GM21381 (cell line): ENCODE measurements around the gene SOCS2.

Source experiments
- ATAC-seq: cut with Tn5 transposase; IDR thresholded peaks from one replicate; pipeline ENCODE4 v1.9.1; 2021; ENCODE audit warnings: mild to moderate bottlenecking, moderate library complexity; ENCODE audit not compliant: unreplicated experiment

SOCS2 gene

DNA sequence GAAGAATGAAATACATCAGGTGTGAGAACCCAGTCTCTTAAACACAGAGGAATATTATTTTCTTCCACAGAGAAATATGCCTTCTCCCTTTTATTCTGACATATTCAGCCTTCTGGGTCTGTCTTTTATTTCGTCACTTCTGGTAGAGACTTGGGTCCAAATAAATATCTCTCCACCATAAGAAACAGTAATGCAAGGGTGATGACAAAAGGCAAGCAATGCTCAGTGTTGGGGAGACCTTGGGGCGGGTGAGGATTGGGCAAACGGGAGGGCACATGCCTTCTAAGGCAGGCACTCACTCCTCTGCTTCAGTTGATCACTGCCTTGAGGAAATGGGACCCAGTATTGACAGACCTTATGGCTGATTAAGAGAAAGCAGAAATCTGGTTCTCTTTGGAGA is 6.7 kb upstream of the SOCS2 start:
- no peak for ATAC-seq

DNA sequence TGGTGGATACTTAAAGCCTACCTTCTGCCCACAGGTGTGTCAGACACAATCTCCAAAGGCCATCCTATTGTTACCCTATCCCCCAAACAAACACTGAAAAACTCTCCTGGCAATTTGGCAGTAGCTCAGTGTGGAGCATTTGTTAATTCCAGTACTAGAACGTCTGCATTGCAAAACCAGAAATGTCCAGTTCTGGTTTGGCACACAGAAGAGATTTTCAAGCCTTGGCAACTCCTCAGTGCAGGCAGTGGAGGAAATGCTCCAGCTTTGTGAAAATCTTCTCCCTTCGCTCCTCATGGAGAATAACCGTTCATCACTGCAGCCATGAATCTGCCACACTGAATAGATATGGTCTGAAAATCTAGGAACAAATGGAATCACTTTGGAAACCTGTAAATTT is 5.3 kb upstream of the SOCS2 start:
- ATAC-seq = no peak

DNA sequence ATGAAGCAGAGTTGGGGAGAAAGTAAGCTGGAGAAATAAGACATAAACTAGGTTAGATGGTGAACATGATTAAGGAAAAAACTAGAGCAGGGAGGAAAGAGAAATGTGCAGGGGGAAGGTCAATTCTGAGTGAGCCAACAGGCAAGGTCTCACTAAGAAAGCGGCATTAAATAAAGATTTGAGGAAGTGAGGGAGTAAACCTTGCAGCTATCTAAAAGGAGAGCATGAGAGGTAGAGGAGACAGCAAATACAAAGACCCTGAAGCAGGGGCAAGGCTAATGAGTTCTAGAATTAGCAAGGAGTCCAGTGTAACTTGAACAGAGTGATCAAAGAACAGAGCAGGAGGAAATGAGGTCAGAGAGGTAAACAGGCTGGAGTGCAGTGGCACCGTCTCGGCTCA is 4.4 kb upstream of the SOCS2 start:
- no peak for ATAC-seq

DNA sequence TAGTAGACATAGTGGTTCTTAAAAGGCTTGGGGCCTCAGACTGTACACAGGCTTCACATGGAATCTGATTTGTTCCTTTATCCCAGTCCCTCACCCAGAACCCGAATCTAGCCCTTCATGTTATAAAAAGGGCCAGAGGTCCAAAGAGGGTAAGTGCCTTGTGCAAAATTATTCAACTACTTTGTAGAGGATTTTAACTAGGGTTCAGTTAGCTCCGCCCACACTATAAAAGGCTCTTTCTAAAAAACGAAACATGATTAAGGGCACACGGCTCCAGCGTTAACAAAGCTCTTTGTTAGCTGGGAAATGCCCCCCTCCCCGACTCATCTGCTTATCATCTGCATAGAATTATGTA is 3.2 kb upstream of the SOCS2 start:
- ATAC-seq = no peak

DNA sequence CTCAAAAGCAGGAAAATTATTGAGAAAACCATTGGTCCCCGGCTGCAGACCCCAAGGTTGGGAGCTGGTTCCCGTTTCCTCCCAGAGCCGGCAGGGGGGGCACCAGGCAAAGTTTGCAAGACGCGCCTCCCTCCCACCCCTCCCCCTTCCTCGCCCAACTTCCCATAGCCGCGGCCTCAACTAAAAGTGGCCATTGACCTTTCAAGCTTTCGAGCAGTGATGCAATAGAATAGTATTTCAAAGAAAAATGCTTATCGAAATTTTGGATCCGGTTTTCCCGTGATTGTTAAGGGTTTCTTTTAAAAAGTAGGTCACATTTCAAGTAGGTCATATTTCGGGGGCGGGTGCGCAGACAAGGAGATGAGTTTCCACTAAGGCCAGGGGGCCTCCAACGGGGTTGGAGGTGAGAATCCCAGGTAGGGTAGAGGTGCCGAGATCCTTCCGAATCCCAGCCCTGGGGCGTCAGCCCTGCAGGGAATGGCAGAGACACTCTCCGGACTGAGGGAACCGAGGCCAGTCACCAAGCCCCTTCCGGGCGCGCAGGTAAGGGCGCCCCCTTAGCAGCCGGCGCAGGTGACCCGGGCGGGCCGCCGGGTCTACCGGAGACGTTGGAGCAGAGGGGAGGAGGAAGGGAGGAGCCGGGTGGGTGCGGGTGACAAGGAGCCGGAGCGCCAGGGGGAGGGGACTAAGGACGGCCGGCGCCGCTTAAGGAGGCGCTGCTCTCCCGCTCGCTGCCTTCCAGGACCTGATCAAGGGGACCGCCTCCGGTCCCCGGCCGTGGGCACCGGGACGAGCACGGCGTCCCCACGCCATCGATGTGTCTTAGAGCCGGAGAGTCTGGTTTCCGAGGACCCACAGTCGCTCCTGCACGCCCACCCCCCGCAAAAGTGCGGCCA is 2.6 kb upstream of the SOCS2 start:
- ATAC-seq = peak; percentile 42

DNA sequence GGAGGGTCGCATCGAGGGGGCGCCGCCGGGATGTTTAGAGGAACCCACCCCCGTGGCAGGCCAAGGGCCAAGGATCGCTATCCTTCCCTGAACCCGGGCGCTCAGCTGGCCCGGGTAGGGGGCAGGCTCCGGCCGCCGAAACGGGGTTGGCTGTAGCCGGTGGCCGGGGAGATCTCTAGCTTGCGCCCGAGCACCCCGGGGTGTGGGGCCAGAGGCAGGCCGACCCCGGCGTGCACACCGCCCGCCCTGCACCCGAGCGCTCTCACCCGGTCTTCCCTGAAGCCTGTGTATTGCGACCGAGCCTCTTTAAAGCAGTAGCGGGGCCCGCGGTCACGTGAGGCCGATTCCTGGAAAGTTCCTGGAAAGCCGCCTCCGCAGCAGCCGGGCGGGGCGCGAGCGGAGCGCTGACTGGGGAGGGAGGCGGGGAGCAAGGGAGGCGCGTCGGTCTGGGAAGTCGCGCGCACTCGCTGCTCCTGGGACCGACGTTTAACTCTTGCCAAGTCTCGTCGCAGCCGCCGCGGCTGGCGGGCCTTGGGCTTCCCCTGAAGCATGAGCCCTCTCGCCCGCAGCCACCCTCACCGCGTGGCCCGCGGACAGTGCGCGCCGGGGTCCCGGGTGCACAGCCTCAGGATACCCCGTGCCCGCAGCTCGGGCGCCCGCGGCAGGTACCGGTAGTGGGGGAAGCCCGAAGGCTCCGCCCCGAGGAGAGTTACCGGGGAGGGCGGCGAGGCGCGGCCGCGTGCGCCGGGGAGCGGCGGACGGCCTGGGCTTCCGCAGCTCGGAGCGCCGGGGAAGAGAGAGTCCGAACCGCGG is 1.7 kb upstream of the SOCS2 start:
- peak; percentile 43 for ATAC-seq

DNA sequence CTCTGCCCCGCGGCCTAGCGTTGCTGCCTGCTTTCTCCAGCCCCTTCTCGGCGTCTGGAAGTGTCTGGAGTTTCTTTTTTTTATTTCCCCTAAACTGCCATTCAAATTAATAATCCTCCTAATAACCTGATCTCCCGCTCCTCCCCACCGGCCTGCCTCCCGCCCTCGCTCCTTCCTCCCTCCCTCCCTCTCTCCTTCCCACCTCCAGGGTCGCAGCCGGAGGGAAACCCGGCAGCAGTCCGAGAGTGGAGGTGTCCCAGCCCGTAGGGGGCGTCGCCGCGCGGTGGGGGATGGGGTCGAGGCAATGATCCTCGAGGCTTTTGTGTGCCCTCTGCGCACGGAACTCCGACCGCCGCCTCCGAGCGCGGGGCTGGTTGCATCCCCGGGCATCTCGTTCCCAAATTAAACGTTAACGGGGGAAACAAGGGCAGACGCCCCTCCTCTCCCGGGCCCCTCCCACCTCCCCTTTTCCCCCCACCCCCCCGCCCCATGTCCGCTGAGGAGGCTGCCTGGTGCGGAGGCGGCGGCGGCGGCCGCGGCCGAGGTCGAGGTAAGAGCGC is 1.0 kb upstream of the SOCS2 start:
- ATAC-seq = peak; percentile 10

DNA sequence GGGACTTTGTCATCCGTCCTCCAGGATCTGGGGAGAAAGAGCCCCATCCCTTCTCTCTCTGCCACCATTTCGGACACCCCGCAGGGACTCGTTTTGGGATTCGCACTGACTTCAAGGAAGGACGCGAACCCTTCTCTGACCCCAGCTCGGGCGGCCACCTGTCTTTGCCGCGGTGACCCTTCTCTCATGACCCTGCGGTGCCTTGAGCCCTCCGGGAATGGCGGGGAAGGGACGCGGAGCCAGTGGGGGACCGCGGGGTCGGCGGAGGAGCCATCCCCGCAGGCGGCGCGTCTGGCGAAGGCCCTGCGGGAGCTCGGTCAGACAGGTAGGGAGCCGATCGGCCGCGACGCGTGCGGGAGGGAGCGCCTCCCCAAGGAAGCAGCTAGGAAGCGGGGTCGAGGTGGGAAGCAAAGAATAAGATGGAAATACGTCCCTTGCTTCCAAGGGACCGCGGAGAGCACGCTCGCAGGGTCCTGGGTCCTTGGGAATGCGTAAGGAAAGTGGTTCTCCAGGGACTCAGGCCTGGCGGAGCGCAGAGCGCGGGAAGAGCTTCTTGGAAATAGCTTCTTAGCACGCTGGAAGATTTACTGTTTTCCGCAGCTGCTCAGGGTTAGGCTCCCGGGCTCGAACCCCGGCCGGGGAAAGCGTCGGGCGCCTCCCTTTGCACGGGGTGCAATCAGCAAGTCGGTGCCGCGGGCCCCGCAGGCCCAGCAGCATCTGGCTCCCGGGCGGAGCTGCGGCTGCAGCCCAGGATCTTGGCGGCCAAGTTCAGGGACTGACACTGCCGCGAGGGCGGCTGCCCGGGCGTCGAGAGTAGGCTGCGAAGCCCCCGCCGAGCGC is 457 bp downstream of the SOCS2 start:
- no peak for ATAC-seq

DNA sequence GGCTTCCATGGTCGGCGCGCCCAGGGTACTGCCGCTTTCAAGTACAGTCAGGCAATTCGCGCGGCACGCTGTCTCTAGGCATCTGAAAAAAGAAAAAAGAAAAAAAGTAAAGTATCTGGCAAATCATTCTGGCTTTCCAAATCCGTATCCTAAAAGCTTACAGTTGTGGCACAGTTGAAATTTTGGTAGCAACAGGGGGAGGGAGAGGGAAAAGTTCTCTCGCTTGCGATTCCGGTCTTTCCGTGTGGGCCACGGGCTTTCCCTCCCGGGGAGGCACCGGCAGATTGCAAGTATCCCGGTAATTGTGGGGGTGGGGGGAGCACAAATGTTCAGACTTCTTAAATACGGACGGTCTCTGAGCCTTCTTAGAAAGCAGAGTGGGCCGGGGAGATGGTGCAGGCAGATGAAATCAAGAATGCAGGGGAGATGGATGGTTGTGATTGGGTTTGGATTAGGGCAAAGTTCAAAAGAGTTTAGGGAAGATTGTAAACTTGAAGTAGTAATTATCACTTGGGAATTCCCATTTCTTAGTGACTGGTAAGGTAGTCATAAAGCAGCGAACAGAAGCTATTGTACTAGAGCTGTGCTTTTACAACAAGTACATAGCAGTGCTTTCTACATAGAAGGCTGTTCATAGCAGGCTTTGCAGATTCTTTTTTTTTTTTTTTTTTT is 1.2 kb downstream of the SOCS2 start:
- no peak for ATAC-seq

DNA sequence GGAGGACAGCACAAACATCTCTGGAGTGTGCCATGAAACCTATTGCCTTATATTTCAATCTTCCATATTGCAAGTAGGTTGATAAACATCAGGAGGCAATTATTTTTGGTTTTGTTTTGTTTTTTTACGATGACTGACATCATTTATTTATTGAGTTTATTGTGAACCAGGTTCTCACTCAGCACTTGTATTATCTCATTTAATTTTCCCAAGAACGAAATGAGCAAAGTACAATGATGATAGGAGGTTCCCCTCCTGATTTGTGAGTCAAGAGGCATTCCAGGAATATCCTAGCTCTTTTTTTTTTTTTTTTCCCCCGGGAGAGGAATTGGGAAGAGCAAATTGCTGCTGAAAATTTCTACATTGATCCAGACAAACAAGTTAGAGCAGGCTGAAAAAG is 4.7 kb downstream of the SOCS2 start:
- no peak for ATAC-seq

DNA sequence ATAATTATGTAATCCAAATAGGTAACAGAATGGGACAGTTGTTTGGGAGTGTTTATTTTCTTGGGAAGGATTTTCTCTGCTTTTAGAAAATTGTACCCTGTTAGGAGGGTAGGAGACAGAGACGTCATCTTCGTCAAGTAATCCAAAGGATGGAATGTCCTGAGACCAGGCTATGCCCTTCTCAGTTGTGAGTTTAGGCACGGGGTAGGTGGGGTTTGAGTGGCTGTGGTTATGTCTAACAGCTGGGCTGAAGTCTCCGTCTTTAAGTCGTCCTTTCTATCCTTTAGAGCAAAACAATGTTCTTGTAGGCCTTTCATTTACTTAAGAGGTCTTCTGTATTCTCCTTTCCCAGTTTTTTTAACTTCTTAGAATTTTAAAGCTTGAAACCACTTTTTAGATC is 5.7 kb downstream of the SOCS2 start:
- no peak for ATAC-seq

DNA sequence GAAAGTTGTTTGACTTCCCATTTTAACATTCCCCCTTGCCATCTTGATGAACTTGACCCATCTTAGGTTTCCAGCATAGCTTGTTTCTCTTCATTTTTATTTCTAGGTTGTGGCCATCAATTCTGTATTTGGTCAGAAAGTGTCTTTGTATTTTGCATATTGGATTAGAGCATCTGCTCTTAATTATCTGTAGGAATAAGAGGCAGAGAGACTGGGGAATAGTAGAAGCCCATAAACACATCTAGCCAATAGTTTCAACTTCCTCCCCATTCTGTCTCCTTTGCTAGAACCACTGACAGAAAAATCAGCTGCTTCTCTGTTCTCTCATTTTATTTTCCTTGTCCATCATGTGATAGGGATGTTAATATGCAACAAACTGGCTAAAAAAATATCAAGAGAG is 8.2 kb downstream of the SOCS2 start:
- ATAC-seq = no peak

DNA sequence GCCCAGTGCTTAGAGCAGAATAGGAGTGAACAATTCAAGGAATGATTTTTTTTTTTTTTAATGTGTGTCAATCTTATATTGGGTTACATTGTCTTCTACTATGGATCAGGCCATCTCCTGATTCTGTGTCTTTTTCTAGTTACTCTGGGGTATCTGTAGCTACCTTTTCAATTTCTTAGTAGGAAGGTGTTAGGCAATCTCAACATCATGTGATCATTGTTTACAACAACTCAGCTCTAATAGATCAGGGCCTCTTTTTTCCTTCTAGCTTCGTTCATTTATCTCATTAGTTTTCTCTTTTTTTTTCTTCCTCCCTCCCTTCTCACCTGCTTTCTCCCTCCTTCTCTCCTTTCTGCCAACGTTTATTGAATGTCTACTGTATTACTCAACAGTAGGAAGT is 8.9 kb downstream of the SOCS2 start:
- ATAC-seq = no peak

DNA sequence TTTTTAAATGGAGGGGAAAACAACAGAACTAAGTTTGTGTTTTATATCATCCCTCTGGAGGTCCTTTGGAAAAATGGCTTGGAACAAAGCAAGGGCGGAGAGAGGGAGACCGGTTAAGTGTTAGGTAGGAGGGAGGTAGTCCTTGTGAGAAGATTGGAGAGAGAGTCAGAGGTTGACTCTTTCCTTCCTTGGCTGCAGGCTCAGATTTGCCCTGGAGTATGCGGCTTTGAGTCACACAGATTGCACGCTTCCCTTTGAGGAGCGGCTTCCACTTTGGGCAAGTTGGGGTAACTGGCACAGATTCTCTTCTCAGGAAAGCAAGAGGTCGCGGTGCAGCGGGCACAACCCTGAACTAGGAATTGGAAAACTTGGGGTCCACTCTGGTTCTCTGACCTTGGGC is 9.9 kb downstream of the SOCS2 start:
- ATAC-seq = no peak

DNA sequence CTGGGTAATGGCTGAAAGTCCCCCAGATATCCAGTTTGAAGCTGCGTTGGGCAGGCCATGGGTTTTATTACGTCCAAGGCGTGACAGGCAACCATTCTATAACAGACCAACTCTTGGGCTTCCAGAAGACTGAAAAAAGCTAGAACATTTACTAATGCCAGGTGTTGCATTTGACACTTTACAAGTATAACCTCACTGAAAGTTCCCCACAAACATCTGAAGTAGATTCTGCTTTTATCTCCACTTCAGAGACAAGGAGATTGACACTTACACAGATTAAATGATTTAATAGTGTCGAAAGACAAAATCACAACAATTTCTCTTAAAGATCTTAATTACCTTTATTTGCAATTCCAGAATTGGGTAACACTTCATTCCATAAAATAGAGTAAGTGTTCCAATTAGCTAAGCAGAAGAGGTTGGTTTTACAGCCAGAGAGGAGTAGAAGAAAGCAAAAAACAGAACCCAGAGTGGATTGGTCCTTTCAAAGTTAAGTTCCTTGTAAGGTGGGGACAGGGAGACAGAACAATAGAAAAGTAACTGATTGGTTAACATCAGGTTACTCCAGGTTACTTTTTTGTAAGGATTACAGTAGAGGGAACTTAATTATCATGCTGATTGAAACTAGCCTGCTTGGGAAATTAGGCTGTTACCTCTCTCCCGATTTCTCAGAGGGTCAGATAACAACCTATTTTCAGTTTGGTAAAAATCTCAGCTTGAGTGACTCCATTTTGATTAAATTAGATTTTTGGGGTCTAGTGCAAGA is 11.3 kb downstream of the SOCS2 start:
- no peak for ATAC-seq

DNA sequence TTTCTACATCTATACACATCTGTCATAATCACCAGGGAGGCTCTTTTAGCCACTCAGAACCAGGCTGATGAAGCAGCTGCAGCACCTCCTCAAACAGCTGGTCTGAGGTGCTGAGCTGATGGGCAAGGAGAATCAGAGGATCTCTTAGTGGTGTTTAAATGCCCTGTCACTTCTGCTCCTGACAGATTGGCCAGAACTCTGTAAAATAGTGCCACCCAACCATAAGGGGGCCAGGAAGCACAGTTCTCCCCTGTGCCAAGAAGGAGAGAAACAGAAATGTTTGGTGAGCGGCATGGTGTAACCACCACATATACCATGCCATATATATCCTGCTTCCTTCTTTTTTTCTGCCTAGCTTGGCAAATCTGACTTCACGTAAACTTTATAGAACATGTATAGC is 12.8 kb downstream of the SOCS2 start:
- ATAC-seq = no peak

DNA sequence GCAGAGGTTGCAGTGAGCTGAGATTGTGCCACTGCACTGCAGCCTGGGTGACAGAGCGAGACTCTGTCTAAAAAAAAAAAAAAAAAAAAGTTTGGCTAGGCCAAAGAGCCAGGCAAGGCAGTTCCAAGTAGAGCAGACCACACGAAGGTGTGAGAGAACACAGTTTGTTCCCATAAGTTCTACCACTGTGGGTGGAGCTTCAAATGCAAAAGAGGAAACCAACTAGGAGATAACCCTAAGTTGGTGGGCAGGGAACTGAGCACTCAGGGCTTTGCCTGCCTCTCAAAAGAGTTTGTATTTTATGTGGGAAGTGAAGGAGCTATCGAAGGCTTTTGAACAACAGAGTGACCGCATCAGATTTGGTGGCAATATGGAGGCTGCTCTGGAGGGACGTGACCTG is 15.1 kb downstream of the SOCS2 start:
- no peak for ATAC-seq

DNA sequence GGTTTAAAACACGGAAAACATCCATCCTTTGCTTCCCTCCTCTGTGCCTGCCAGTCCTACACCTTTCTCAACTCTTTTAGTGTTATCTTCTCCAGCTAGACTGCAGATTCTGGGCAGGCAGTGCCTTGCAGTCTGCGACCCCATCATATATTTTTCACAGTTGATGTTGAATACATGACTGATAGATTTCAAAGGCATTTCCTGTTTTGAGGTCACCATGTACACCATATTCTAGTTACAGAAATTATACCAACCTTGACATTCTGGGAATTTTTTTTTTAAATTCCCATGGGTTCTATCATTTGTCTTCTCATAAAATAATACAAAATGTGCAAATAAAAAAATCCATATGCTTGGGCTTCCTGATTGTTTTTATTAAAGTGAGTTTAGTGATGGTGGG is 16.6 kb downstream of the SOCS2 start:
- no peak for ATAC-seq

DNA sequence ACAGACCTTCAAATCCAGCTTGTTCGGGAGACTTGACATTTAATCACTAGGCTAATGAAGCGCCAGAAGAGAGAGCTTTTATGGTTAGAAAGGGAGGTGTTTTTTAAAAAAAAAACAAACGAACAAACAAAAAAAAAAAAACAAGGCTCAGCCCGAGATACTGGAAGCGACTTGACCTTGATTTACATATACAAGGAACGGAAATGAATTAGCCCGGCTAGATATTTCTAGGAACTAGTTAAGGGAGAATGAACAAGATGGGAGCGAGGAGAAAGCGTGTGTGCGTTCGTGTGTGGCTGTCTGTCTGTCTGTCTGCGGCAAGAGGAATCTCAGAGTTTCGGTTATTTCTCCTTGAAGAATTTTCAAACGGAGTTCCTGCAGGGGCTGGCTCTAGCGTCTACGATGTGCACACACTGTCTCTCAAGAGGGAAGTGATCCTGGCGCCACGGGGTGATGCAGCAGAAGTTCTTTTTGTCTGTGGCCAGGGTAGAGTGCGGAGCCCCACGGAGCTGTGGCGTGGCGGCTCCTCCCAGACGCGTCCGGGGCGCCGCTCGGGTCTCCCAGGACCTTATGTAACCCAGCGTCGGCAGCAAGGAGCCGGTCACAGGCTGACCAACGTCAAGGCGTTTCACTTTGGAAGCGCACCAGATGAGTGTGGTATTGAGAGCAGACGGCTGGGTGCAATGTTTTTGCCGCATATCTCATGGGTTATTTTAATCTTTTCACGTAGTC is 18.8 kb downstream of the SOCS2 start:
- ATAC-seq = peak; percentile 76
